Measurements from ENCODE around the gene AUH. TPM values are rescaled to one million over a fixed set of nuclear protein-coding genes. Genes with fewer than 3 reads are reported as not detected.
A peak's percentile ranks its signal among the peaks of the same experiment; 100 is the strongest.

The AUH gene
- total RNA-seq, 1 donor from 2014 or later: 14.6 TPM

DNA sequence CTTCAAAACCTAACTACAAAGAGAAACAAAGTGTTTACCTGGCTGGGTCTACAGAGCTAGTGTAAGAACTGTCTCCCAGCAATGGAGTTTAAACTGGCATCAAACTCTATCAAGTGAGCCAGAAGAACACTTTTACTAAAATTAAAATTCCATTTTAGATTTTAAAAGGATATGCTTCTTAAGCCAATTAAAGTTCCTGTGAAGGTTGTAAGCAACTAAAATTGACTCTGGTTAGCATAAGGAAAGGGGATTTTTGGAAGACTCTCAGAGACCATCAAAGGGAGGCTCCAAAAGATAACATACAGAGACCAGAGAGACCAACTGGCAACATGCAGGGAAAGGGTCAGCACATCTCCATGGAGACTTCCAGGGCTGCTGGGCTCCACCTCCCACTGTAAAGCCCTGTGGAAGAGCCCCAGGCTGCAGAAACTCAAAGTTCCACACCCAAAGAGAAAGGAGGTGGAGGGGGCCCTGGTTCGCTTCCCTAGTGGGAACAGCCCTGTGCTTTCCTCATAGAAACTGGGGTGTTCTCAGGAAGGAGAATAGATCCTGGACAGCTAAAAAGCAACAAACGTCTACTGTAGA is 91.7 kb downstream of the AUH start:
- H3K27ac Mint-ChIP-seq (ENCODE audit: unreplicated experiment): no peak overlapping the region
- H3K36me3 Mint-ChIP-seq (ENCODE audit: unreplicated experiment): peaks cover 2% of the 10 kb centered on the region
- DNase-seq (ENCODE audit: extremely low spot score, unreplicated experiment): no peak

DNA sequence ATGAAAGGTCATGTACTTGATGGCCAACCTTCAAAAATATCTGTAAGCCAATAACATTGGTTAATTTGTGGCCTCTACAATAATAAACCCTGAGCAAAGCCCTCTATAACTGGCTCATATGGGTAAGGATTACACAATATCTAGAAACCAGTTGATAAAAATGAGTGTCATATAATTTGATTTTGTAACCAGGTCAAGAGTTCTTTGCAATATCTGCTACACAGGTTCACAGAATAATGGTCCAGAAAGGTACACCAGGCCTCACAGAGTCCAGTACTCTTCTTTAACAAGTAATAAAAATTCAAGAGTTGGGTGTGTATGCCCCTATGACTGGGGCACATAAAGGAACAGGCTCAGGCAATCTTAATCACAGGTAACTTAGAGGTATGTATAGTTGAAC is 95.3 kb downstream of the AUH start:
- peaks cover 7% of the 10 kb centered on the region for H3K36me3 Mint-ChIP-seq (ENCODE audit: unreplicated experiment)
- H3K4me3 Mint-ChIP-seq (ENCODE audit: unreplicated experiment): no peak overlapping the region
- H3K4me1 Mint-ChIP-seq (ENCODE audit: unreplicated experiment): peaks cover 12% of the 10 kb centered on the region
- H3K27ac Mint-ChIP-seq (ENCODE audit: unreplicated experiment): no peak overlapping the region
- TF ChIP-seq, protein P1, sequence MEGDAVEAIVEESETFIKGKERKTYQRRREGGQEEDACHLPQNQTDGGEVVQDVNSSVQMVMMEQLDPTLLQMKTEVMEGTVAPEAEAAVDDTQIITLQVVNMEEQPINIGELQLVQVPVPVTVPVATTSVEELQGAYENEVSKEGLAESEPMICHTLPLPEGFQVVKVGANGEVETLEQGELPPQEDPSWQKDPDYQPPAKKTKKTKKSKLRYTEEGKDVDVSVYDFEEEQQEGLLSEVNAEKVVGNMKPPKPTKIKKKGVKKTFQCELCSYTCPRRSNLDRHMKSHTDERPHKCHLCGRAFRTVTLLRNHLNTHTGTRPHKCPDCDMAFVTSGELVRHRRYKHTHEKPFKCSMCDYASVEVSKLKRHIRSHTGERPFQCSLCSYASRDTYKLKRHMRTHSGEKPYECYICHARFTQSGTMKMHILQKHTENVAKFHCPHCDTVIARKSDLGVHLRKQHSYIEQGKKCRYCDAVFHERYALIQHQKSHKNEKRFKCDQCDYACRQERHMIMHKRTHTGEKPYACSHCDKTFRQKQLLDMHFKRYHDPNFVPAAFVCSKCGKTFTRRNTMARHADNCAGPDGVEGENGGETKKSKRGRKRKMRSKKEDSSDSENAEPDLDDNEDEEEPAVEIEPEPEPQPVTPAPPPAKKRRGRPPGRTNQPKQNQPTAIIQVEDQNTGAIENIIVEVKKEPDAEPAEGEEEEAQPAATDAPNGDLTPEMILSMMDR (IDR thresholded peaks at IDR 0.05): no peak
- H3K27me3 Mint-ChIP-seq (ENCODE audit: unreplicated experiment): no peaks in the 10 kb centered on the region
- H3K9me3 Mint-ChIP-seq (ENCODE audit: unreplicated experiment): peaks cover 7% of the 10 kb centered on the region
- no peak for DNase-seq (ENCODE audit: extremely low spot score, unreplicated experiment)

More for the DNA sequence above, 91.7 kb downstream of the AUH start:
- TF ChIP-seq, protein P1 (IDR thresholded peaks at IDR 0.05): no peak
- Mint-ChIP-seq H3K9me3 (ENCODE audit: unreplicated experiment) (no peaks in the 10 kb centered on the region), H3K4me1 (ENCODE audit: unreplicated experiment) (peaks cover 8% of the 10 kb centered on the region), H3K27me3 (ENCODE audit: unreplicated experiment) (no peaks in the 10 kb centered on the region), H3K4me3 (ENCODE audit: unreplicated experiment) (no peak overlapping the region)

DNA sequence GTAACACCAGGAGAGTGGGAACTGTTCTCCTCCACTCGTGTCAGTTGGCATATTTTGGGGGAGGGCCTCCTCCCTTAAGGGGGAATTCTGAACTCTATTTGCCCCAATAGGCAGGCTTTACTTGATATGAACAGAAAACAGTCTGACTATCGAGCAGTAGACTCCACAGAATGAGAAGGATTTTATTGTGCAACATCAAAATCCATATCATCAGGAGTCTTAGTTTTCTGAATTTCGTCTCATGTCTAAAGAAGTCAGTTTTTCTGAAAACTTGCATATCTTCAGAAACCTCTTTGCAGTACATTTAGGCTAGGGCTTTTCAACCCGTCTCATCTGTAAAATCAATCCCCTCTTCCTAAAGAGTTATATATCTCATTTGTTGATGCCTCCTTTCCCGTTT is 96.2 kb downstream of the AUH start:
- TF ChIP-seq, protein P1 (IDR thresholded peaks at IDR 0.05): no peak
- peaks cover 8% of the 10 kb centered on the region for H3K9me3 Mint-ChIP-seq (ENCODE audit: unreplicated experiment)
- no peak for DNase-seq (ENCODE audit: extremely low spot score, unreplicated experiment)
- H3K4me3 Mint-ChIP-seq (ENCODE audit: unreplicated experiment): no peak overlapping the region
- H3K36me3 Mint-ChIP-seq (ENCODE audit: unreplicated experiment): peaks cover 10% of the 10 kb centered on the region
- peaks cover 12% of the 10 kb centered on the region for H3K4me1 Mint-ChIP-seq (ENCODE audit: unreplicated experiment)
- H3K27ac Mint-ChIP-seq (ENCODE audit: unreplicated experiment): no peak overlapping the region
- no peaks in the 10 kb centered on the region for H3K27me3 Mint-ChIP-seq (ENCODE audit: unreplicated experiment)

DNA sequence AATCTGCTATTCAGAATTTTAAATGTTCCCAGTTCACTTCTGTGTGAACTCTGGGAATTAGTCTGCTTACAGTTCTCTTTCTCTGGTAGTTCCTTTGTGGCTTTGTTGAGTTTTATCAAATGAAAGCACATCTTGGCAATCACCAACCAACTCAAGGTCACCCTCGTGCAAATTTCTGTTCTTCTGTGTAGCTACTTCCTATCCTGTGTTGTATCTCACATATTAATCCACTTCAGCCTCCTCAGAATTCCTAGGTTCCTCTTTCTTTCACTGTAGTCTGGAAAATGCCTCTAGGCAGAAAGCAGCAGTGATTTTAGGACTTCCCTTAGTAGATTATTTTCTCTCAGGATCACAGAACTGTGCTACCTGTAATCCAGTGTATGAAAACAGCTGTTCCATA is 100.3 kb downstream of the AUH start:
- Mint-ChIP-seq H3K27ac (ENCODE audit: unreplicated experiment) (peak overlapping the region; percentile 28), H3K36me3 (ENCODE audit: unreplicated experiment) (peaks cover 10% of the 10 kb centered on the region), H3K27me3 (ENCODE audit: unreplicated experiment) (no peaks in the 10 kb centered on the region), H3K9me3 (ENCODE audit: unreplicated experiment) (peaks cover 8% of the 10 kb centered on the region), H3K4me1 (ENCODE audit: unreplicated experiment) (peaks cover 12% of the 10 kb centered on the region), H3K4me3 (ENCODE audit: unreplicated experiment) (no peak overlapping the region)
- TF ChIP-seq, protein P1 (IDR thresholded peaks at IDR 0.05): no peak
- DNase-seq (ENCODE audit: extremely low spot score, unreplicated experiment): no peak

DNA sequence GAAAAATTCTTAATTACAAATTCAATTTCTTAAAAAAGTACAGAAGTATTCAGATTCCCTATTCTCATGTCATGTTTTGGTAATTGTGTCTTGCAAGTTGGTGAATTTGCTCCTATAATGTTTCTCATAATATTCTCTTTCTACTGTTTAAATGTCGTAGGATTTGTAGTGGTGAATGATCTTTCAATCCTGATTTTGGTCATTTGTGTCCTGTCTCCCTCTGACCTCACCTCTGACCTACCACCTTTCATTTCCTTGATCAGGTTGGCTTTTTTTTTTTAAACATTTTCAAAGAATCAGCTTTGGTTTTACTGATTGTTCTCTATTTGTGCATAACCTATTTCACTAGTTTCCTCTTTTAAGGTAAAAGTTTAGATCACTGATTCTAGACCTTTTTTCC is 102.6 kb downstream of the AUH start:
- Mint-ChIP-seq H3K27ac (ENCODE audit: unreplicated experiment) (no peak overlapping the region), H3K9me3 (ENCODE audit: unreplicated experiment) (peaks cover 8% of the 10 kb centered on the region), H3K4me1 (ENCODE audit: unreplicated experiment) (peaks cover 8% of the 10 kb centered on the region), H3K36me3 (ENCODE audit: unreplicated experiment) (peaks cover 6% of the 10 kb centered on the region), H3K4me3 (ENCODE audit: unreplicated experiment) (no peak overlapping the region), H3K27me3 (ENCODE audit: unreplicated experiment) (no peaks in the 10 kb centered on the region)
- TF ChIP-seq, protein P1 (IDR thresholded peaks at IDR 0.05): no peak
- no peak for DNase-seq (ENCODE audit: extremely low spot score, unreplicated experiment)
